ENCODE data around the gene CDT1. TPM values are rescaled to one million over a fixed set of nuclear protein-coding genes. Genes with fewer than 3 reads are reported as not detected.

The CDT1 gene
- total RNA-seq, 1 donor = 7.8 TPM

GRCh38 chr16:88762941-88763340, 40.6 kb upstream of the CDT1 start:
- no peak for TF ChIP-seq CTCF (IDR thresholded peaks at IDR 0.05; ENCODE audit: insufficient read depth, low read depth, low read length)
- no peak overlapping the region for H3K4me3 ChIP-seq (ENCODE audit: low read depth, low read length)
- DNase-seq (ENCODE audit: low read depth) = no peak

- no peak overlapping the region for H3K4me3 ChIP-seq (ENCODE audit: low read depth, low read length)
- TF ChIP-seq CTCF (IDR thresholded peaks at IDR 0.05; ENCODE audit: insufficient read depth, low read depth, low read length) = no peak
- DNase-seq (ENCODE audit: low read depth) = no peak
Observed at GRCh38 chr16:88763502-88764053, 40.0 kb upstream of the CDT1 start.

DNA sequence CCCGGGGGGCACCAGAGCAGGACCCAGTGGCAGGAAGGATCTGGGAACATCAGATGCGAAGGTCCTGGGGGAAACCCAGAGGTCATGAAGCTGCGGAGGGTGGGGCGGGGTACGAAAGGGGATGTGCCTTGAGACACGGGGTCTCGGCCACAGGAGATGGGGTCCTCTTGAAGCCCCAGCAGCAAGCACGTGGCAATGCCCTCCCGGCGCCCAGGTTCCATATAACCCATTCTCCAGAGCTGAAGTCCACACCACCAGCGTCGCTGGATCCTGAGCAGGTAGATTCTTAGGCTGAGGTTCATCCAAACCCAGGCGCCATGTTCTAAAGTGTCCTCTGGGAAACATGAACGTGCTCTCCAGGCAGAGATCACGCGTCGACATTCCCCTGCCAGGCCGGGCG, 39.5 kb upstream of the CDT1 start:
- DNase-seq (ENCODE audit: low read depth) = no peak
- no peak for TF ChIP-seq CTCF (IDR thresholded peaks at IDR 0.05; ENCODE audit: insufficient read depth, low read depth, low read length)
- H3K4me3 ChIP-seq (ENCODE audit: low read depth, low read length) = no peak overlapping the region

DNA sequence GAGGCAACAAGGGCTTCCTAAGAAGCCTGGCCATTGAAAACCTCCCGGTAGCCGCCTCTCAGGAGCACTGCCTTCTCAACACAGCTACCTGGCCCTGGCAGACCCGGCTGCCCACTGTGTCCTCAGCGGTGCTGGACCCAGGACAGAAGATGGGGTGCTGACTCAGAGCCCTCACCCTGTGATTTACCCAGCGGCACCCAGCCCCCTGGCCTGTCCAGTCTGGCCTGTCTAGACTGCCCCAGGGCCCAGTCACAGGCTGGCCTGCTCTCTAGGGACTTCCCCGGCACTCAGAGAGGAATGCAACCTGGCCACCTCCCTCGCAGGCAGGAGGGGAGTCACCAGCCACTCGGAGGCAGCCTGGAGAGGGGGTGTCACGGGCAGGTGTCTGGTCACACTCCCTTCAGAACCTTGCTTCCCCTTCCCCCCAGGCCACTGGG, 38.7 kb upstream of the CDT1 start:
- TF ChIP-seq CTCF (IDR thresholded peaks at IDR 0.05; ENCODE audit: insufficient read depth, low read depth, low read length) = no peak
- no peak for DNase-seq (ENCODE audit: low read depth)

DNA sequence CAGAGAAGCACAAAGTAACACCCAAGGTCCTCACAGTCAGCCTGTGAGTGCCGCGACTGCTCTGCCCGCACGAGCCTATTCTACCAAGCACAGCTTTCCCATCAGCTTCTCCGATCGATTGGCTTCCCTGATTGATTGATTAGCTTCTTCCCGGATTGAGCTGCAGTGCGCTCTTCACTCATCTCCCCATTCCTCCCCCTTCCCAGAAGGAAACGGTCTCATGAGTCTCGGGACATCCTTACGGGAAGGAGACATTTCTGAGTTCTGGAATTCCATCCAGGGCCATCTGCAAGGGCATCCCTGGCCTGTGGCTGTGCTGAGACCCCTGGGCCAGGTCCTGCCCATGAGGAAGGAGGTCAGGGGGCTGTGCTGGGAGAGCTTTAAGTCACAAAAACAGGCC, 36.6 kb upstream of the CDT1 start:
- no peak for DNase-seq (ENCODE audit: low read depth)

More for the DNA sequence above, 38.7 kb upstream of the CDT1 start:
- no peak overlapping the region for H3K4me3 ChIP-seq (ENCODE audit: low read depth, low read length)

DNA sequence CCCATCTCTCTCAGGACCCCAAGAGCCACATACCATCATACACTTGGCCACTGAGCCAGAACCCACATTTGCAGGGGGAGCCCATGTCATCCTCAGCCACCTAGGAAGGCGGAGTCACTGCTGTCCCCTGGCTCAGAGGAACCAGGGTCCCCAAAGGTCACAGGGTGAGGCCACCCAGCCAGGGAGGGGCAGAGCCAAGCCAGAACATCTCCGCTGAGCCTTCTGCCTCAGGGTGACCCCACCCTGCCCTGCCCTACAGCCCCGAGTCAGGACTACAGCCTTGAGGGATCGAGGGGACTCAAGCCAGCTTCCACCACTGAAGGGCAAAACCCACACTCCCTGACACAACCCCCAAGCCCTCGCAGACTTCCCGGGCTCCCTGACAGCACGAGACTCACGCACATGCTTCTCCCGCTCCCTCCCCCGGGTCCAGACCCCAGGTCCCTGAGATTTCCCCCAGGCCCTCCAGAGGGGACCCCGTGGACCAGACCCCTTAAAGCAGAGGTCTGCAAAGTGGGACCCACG, 36.0 kb upstream of the CDT1 start:
- no peak overlapping the region for H3K4me3 ChIP-seq (ENCODE audit: low read depth, low read length)
- TF ChIP-seq CTCF (IDR thresholded peaks at IDR 0.05; ENCODE audit: insufficient read depth, low read depth, low read length) = no peak
- DNase-seq (ENCODE audit: low read depth) = no peak

More for the DNA sequence above, 36.6 kb upstream of the CDT1 start:
- no peak for TF ChIP-seq CTCF (IDR thresholded peaks at IDR 0.05; ENCODE audit: insufficient read depth, low read depth, low read length)
- H3K4me3 ChIP-seq (ENCODE audit: low read depth, low read length) = no peak overlapping the region

Data from fibroblast of villous mesenchyme (primary cell).